ENCODE results near the gene TTC19.

TTC19 gene

DNA sequence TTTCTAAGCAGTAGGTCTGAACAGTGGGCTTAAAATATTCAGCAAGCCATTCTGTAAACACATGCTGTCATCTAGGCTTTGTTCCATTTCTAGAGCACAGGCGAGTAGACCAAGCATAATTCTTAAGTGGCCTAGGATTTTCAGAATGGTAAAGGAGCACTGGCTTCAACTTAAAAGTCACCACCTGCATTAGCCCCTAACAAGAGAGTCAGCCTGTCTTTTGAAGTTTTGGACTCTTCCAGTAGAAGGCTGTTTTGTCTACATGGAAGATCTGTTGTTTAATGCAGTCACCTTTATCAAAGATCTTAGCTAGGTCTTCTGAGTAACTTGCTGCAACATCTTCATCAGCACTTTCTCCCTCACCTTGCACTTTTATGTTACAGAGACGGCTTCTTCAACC lies 36.6 kb downstream of the TTC19 start:
- ChIA-PET CTCF (interaction anchor here (0.9 to 1.3 kb wide), 2 partner anchors 11 to 208 kb away, joined by 3 read pairs; no protein-coding TSS in a partner anchor), POLR2A (no interaction called here)
- TF ChIP-seq, protein P1, sequence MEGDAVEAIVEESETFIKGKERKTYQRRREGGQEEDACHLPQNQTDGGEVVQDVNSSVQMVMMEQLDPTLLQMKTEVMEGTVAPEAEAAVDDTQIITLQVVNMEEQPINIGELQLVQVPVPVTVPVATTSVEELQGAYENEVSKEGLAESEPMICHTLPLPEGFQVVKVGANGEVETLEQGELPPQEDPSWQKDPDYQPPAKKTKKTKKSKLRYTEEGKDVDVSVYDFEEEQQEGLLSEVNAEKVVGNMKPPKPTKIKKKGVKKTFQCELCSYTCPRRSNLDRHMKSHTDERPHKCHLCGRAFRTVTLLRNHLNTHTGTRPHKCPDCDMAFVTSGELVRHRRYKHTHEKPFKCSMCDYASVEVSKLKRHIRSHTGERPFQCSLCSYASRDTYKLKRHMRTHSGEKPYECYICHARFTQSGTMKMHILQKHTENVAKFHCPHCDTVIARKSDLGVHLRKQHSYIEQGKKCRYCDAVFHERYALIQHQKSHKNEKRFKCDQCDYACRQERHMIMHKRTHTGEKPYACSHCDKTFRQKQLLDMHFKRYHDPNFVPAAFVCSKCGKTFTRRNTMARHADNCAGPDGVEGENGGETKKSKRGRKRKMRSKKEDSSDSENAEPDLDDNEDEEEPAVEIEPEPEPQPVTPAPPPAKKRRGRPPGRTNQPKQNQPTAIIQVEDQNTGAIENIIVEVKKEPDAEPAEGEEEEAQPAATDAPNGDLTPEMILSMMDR (IDR thresholded peaks at IDR 0.05; ENCODE audit: insufficient read depth, low read length, missing control alignments) = no peak
- no peak overlapping the region for H3K4me3 ChIP-seq (ENCODE audit: low read depth, low read length)
- DNase-seq (ENCODE audit: low read depth, low spot score) = no peak

DNA sequence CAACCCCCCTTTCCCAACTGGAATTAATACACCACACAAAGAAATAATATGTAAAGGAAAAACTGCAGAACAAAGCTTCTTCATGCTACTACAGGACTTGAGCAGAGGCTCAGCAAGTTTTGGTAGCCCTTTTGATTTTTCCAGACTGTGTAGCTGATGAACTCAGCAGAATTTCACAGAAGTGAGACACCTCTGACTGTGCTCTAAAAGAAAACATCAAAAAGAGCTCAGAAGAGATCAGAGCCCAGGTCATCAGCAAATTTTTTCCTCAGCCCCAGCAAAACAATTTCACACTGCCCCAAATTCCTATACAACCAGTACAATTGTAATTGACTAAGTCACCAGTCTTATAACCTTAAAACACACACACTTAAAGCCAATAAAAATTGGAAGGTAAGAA lies 38.0 kb downstream of the TTC19 start:
- TF ChIP-seq, protein P1 (IDR thresholded peaks at IDR 0.05; ENCODE audit: insufficient read depth, low read length, missing control alignments) = no peak
- H3K4me3 ChIP-seq (ENCODE audit: low read depth, low read length) = no peak overlapping the region
- DNase-seq (ENCODE audit: low read depth, low spot score) = no peak
- CTCF ChIA-PET = interaction anchor here (0.6 to 1.5 kb wide), 5 partner anchors 10 to 547 kb away, joined by 3 to 4 read pairs (median 3); no protein-coding TSS in a partner anchor
- POLR2A ChIA-PET = no interaction called here

DNA sequence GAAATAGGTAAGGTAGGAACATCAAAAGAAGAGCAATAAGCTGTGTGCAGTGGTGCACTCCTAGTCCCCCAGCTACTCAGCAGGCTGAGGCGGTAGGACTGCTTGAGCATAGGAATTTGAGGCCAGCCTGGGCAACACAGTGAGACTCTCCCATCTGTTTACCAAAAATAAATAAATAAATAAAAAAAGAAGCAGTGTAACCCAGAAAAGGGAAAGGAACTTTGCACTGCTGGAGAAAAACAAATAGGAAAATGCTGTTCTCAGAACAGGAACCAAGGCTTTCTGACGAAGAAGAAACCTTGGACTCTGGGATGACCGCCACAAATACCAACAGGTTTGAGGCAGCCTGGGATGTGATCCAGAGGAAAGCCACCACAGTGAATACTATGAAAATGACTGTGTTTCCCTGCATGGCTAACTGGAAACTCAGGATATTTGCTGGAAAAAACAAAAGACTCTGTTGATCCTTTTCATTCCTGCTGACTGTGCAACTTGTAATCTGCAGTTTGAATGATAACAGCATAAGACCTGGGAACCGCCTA lies 41.2 kb downstream of the TTC19 start:
- ChIA-PET CTCF (no interaction called here), POLR2A (no interaction called here)
- TF ChIP-seq, protein P1 (IDR thresholded peaks at IDR 0.05; ENCODE audit: insufficient read depth, low read length, missing control alignments) = no peak
- no peak overlapping the region for H3K4me3 ChIP-seq (ENCODE audit: low read depth, low read length)
- DNase-seq (ENCODE audit: low read depth, low spot score) = peak; percentile 26

DNA sequence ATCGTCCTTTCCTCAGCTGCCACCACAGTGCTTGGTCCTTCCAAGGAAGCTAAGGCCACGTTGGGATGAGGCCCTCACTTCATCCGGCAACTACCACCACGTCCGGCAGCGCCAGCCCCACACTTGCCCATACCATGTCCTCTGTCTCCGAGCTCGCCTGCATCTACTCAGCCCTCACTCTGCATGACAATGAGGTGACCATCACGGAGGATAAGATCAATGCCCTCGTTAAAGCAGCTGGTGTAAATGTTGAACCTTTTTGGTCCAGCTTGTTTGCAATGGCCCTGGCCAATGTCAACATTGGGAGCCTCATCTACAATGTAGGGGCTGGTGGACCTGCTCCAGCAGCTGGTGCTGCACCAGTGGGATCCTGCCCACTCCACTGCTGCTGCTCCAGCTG lies 44.9 kb downstream of the TTC19 start:
- ChIA-PET POLR2A (no interaction called here), CTCF (no interaction called here)
- no peak overlapping the region for H3K4me3 ChIP-seq (ENCODE audit: low read depth, low read length)
- no peak for DNase-seq (ENCODE audit: low read depth, low spot score)
- TF ChIP-seq, protein P1 (IDR thresholded peaks at IDR 0.05; ENCODE audit: insufficient read depth, low read length, missing control alignments) = no peak

DNA sequence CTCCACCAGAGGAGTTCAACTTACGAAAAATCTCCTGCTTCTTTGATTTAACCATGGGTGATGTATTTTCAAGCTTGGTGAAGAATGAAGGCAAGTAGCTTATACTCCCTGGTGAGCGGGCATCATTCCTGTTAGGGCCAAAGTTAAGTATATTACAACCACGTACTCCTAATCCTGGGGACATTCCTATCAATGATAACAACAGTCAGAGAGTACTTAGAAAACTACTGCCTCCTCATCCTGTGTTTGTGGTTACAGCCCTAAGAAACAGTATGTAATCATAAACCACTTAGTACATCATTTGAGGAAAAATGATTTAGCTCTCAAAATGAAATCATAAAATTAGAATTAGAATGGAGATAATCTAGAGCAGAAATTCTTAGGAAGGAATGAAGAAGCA lies 47.3 kb downstream of the TTC19 start:
- CTCF ChIA-PET = interaction anchor here (1.0 kb wide), 2 partner anchors 10 to 219 kb away, joined by 3 read pairs; no protein-coding TSS in a partner anchor
- H3K4me3 ChIP-seq (ENCODE audit: low read depth, low read length) = no peak overlapping the region
- no peak for DNase-seq (ENCODE audit: low read depth, low spot score)
- POLR2A ChIA-PET = no interaction called here
- TF ChIP-seq, protein P1 (IDR thresholded peaks at IDR 0.05; ENCODE audit: insufficient read depth, low read length, missing control alignments) = no peak

DNA sequence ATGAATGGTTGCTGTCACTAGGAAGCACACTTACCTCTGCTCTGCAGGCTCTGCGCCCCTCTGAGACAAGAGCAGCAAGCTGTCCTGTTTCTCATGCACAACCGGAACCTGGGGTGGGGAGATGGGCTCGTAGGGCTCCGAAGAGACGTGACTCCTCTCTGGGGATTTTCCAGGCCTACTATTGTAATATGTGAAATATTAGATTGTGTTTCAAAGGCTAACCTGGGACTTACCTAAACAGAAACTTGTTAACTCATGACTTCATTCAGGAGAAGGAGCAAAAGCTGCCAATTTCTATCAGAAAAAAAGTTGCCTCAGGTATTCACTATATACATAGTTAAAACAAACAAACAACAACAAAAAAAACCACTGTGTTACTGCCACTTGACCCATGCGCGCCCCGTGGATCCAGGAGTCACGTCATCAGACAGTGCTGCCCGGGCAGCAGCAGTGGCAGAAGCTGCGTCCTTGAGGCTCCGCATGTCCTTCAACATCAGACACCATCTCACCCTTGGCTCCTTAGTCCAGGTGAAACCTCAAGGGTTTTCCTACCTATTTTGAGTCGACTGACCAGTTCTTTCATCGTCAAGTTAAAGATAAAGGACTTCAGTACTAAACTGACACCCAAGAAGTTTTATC lies 49.3 kb downstream of the TTC19 start:
- H3K4me3 ChIP-seq (ENCODE audit: low read depth, low read length) = no peak overlapping the region
- ChIA-PET CTCF (no interaction called here), POLR2A (no interaction called here)
- DNase-seq (ENCODE audit: low read depth, low spot score) = no peak
- TF ChIP-seq, protein P1 (IDR thresholded peaks at IDR 0.05; ENCODE audit: insufficient read depth, low read length, missing control alignments) = no peak
